Measurements from ENCODE around the gene RPLP1. TPM values are rescaled to one million over a fixed set of nuclear protein-coding genes. Genes with fewer than 3 reads are reported as not detected.

RPLP1 gene
- total RNA-seq, 1 experiment from 2014 or later = 1,587 TPM

DNA sequence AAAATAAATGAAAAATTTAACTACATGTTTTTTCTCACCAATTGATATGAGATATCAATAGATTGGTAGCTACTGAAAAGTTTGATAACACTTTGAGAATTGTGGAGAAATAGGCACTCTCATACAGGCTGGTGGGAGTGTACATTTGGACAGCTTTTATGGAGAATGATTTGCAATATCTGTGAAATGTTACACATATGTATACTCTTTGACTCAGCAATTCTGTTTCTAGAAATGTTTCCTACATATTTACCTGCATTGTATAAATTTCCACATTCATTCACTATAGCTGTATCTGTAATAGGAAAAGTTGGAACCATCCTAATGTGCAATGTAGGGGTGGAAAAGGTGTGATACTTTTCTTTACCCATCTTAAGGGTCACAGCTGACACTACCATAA, 40.3 kb upstream of the RPLP1 start:
- TF ChIP-seq, protein P1, sequence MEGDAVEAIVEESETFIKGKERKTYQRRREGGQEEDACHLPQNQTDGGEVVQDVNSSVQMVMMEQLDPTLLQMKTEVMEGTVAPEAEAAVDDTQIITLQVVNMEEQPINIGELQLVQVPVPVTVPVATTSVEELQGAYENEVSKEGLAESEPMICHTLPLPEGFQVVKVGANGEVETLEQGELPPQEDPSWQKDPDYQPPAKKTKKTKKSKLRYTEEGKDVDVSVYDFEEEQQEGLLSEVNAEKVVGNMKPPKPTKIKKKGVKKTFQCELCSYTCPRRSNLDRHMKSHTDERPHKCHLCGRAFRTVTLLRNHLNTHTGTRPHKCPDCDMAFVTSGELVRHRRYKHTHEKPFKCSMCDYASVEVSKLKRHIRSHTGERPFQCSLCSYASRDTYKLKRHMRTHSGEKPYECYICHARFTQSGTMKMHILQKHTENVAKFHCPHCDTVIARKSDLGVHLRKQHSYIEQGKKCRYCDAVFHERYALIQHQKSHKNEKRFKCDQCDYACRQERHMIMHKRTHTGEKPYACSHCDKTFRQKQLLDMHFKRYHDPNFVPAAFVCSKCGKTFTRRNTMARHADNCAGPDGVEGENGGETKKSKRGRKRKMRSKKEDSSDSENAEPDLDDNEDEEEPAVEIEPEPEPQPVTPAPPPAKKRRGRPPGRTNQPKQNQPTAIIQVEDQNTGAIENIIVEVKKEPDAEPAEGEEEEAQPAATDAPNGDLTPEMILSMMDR (IDR thresholded peaks at IDR 0.05; ENCODE audit: insufficient read depth in 1 of 2, low read depth in 1 of 2, low read length in 1 of 2, severe bottlenecking in 1 of 2, unreplicated experiment in 1 of 2) = no peak
- ChIA-PET CTCF (interaction anchor here (0.8 to 1.1 kb wide), 2 partner anchors 51 to 252 kb away, joined by 3 read pairs; partner anchors contain the start of gene GLCE), POLR2A (no interaction called here)
- Mint-ChIP-seq H3K4me3 (ENCODE audit: unreplicated experiment) (no peak overlapping the region), H3K27me3 (ENCODE audit: insufficient read depth, unreplicated experiment) (no peaks in the 10 kb centered on the region), H3K36me3 (ENCODE audit: insufficient read depth, unreplicated experiment) (peaks cover 18% of the 10 kb centered on the region), H3K9me3 (ENCODE audit: unreplicated experiment) (no peaks in the 10 kb centered on the region), H3K4me1 (ENCODE audit: low read depth, unreplicated experiment) (no peaks in the 10 kb centered on the region), H3K27ac (ENCODE audit: unreplicated experiment) (no peak overlapping the region)
- no peaks in the 10 kb centered on the region for H3K27me3 ChIP-seq (replicated peaks; ENCODE audit: control insufficient read depth, insufficient read depth, low read length)
- no peaks in the 10 kb centered on the region for H3K9me3 ChIP-seq
- H3K36me3 ChIP-seq (ENCODE audit: control insufficient read depth, insufficient read depth, low read length) = no peaks in the 10 kb centered on the region; the same call in 1 of the 2 replicates
- intact Hi-C loops (cut with micrococcal nuclease; ENCODE audit: unreplicated experiment) = loop anchor here (5.0 kb wide), 1 partner anchor 355 kb away; no protein-coding TSS in a partner anchor
- BruUV-seq (replicated peaks) = no TSS peak
- DNase-seq = no peak
- peaks cover 24% of the 10 kb centered on the region for H3K4me1 ChIP-seq
- H3K4me3 ChIP-seq (ENCODE audit: low read depth, low read length) = no peak overlapping the region

DNA sequence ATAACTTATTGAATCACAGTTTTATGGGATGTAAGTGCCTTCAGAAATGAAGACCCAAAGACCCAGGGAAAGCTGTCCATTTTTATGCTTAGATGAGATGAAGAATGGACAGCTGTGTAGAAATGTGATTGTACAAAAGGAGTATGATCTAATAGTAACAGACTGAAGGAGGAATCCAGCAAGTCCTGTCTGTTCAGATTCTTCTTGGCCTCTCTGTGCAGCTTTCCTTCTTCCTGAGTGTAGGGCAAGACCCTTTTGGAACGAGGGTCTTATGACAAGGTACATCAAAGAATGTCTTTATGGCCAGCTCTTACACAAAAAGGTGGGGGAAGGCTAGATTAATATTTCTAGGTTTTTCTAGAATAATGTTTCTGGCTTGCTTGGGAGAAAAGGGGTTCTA, 39.9 kb upstream of the RPLP1 start:
- Histone ChIP-seq H3K4me3 (ENCODE audit: low read depth, low read length) (no peak overlapping the region), H3K9me3 (no peaks in the 10 kb centered on the region; the same call in 1 of the 2 replicates), H3K27me3 (replicated peaks; ENCODE audit: control insufficient read depth, insufficient read depth, low read length) (no peaks in the 10 kb centered on the region), H3K4me1 (peaks cover 24% of the 10 kb centered on the region), H3K36me3 (ENCODE audit: control insufficient read depth, insufficient read depth, low read length) (no peaks in the 10 kb centered on the region; the same call in 1 of the 2 replicates)
- H3K4me3 Mint-ChIP-seq (ENCODE audit: unreplicated experiment) = peak overlapping the region; percentile 92
- ChIA-PET POLR2A (no interaction called here), CTCF (interaction anchor here (0.8 to 1.1 kb wide), 2 partner anchors 50 to 253 kb away, joined by 3 read pairs; partner anchors contain the start of gene GLCE)
- peak in 1 of 2 experiments; percentile 16 for DNase-seq
- intact Hi-C loops (cut with micrococcal nuclease; ENCODE audit: unreplicated experiment) = loop anchor here (5.0 kb wide), 1 partner anchor 355 kb away; no protein-coding TSS in a partner anchor
- no peaks in the 10 kb centered on the region for H3K9me3 Mint-ChIP-seq (ENCODE audit: unreplicated experiment)
- BruUV-seq (replicated peaks) = no TSS peak
- no peaks in the 10 kb centered on the region for H3K4me1 Mint-ChIP-seq (ENCODE audit: low read depth, unreplicated experiment)
- H3K27me3 Mint-ChIP-seq (ENCODE audit: insufficient read depth, unreplicated experiment) = no peaks in the 10 kb centered on the region
- peaks cover 21% of the 10 kb centered on the region for H3K36me3 Mint-ChIP-seq (ENCODE audit: insufficient read depth, unreplicated experiment)
- TF ChIP-seq, protein P1 (IDR thresholded peaks at IDR 0.05; ENCODE audit: insufficient read depth in 1 of 2, low read depth in 1 of 2, low read length in 1 of 2, severe bottlenecking in 1 of 2, unreplicated experiment in 1 of 2) = no peak
- peak overlapping the region; percentile 95 for H3K27ac Mint-ChIP-seq (ENCODE audit: unreplicated experiment)

DNA sequence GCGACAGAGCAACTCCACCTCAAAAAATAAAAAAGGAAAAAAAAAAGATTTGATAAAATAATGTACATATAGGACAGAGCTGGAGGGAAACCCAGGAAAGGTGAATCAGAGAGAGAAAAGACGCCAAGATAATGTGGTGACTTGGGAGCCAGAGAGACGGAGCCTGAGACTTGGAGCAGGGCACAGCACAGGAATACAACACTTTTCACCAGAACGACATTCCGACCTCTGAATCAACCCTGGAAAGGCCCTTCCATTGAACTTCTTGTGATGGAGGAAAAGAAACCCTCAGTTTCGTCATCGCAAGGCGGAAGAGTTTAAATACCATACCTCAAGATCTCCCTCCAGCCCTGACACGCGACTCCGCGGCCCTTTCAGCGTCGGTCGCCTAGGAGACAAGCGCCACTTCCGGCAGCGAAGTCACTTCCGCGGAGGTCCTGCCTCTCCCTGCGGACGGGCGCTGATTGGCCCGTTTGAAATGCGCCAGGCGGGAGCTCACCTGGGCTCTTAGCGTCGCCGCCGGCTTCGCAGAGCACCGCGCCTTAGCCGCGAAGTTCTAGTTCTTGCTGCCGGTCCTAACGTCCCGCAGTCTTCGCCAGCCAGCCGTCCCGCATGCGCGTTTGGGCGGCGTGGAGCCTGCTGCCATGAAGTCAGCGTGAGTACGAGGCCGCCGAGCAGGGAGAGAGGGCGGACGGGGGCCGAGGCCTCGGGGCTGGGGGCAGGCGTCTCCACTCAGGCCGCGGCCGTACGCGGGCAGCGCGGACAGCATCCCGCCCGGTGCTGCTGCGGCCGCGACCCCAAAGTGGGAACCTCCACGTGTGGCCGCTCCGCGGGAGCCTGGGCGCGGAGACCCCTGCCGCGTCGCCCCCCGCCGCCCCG, 38.6 kb upstream of the RPLP1 start, which contains the start of gene KIF23:
KIF23 (plus strand) TSS at position 528 of the 879 bp plus-strand sequence; CDS start at position 645, 117 bp downstream.
- BruUV-seq (replicated peaks) = no TSS peak
- DNase-seq = peak; percentile 94
- H3K9me3 ChIP-seq = no peaks in the 10 kb centered on the region; the same call in 1 of the 2 replicates
- no peaks in the 10 kb centered on the region for H3K27me3 ChIP-seq (replicated peaks; ENCODE audit: control insufficient read depth, insufficient read depth, low read length)
- H3K4me1 ChIP-seq = peaks cover 24% of the 10 kb centered on the region
- Mint-ChIP-seq H3K27me3 (ENCODE audit: insufficient read depth, unreplicated experiment) (no peaks in the 10 kb centered on the region), H3K4me3 (ENCODE audit: unreplicated experiment) (peak within 1 kb of the TSS; percentile 92), H3K36me3 (ENCODE audit: insufficient read depth, unreplicated experiment) (peaks cover 33% of the 10 kb centered on the region), H3K27ac (ENCODE audit: unreplicated experiment) (peak within 1 kb of the TSS; percentile 95), H3K4me1 (ENCODE audit: low read depth, unreplicated experiment) (no peaks in the 10 kb centered on the region), H3K9me3 (ENCODE audit: unreplicated experiment) (no peaks in the 10 kb centered on the region)
- intact Hi-C loops (cut with micrococcal nuclease; ENCODE audit: unreplicated experiment) = loop anchor here (2.0 to 5.0 kb wide), 2 partner anchors 39 to 357 kb away; partner anchors contain the start of gene RPLP1
- ChIA-PET CTCF (interaction anchor here (1.0 to 2.1 kb wide), 2 partner anchors 49 to 355 kb away, joined by 3 to 11 read pairs; no protein-coding TSS in a partner anchor), POLR2A (interaction anchor here (0.6 to 1.8 kb wide), 10 partner anchors 9 to 1190 kb away, joined by 3 to 23 read pairs (median 8); partner anchors contain the start of genes GLCE and RPLP1)
- TF ChIP-seq, protein P1 (IDR thresholded peaks at IDR 0.05; ENCODE audit: insufficient read depth in 1 of 2, low read depth in 1 of 2, low read length in 1 of 2, severe bottlenecking in 1 of 2, unreplicated experiment in 1 of 2) = no peak
- peak within 1 kb of the TSS; percentile 88 for H3K4me3 ChIP-seq (ENCODE audit: low read depth, low read length)
- H3K36me3 ChIP-seq (ENCODE audit: control insufficient read depth, insufficient read depth, low read length) = no peaks in the 10 kb centered on the region; the same call in 1 of the 2 replicates

Measured in Caco-2 (cell line).